H1 (cell line): ENCODE measurements around the gene CHRNA5. TPM values are rescaled to one million over a fixed set of nuclear protein-coding genes. Genes with fewer than 3 reads are reported as not detected.

ENCODE experiments used
- CHD1 ChIP-seq: IDR thresholded peaks from 2 replicates; pipeline ENCODE4 v1.6.1; 2012; ENCODE audit warnings: low read depth, low read length, improper control_type of control experiment
- CHD7 ChIP-seq: fragments of 300-600 bp; sonication (generic); IDR thresholded peaks from 2 replicates; pipeline ENCODE4 v1.7.1; 2012; ENCODE audit warnings: low read length, moderate library complexity, mild to moderate bottlenecking, inconsistent platforms; ENCODE audit not compliant: insufficient replicate concordance
- KDM1A ChIP-seq: fragments of 200-600, 300-600 bp; sonication (generic); IDR thresholded peaks from 2 replicates; pipeline ENCODE4 v1.7.1; 2016; ENCODE audit warnings: mild to moderate bottlenecking, low read length, borderline replicate concordance
- MAFK ChIP-seq: IDR thresholded peaks from 2 replicates; pipeline ENCODE4 v1.6.1; 2012; ENCODE audit warnings: low read depth, mild to moderate bottlenecking, improper control_type of control experiment, low read length
- POLR2AphosphoS5 ChIP-seq: IDR thresholded peaks from 2 replicates; pipeline ENCODE4 v1.6.1; 2011; ENCODE audit warnings: low read depth, low read length
- TAF7 ChIP-seq: optimal IDR thresholded peaks from 2 replicates; pipeline ENCODE3; 2011; ENCODE audit warnings: low read depth, mild to moderate bottlenecking, inconsistent platforms, low read length, moderate library complexity, borderline replicate concordance
- polyA plus RNA-seq, 7 experiments: library from polyadenylated mRNA; depleted of rRNA in 3 of 7; stranded (reverse) in 5 of 7; unstranded in 2 of 7; fragments of >200 nt in 5 of 7; fragments of 200-250 nt in 2 of 7; gene quantifications; 1 replicate in 5 of 7; 2 replicates in 1 of 7; 4 replicates in 1 of 7; pipeline versions ENCODE4 v1.2.1 to v1.2.3, GENCODE V29; 2011 to 2013; ENCODE audit warnings: missing spikeins in 2 of 7, mixed read lengths in 2 of 7
- total RNA-seq: library from RNA; stranded (reverse); fragmentation: NEBNext Ultra II Directional; extraction: Animal tissue kit (Norgen Biotek cat#: 25700); gene quantifications from 2 replicates; pipeline ENCODE4 v1.2.1, GENCODE V29; 2021

The CHRNA5 gene
- total and polyA plus RNA-seq, 2 of the 8 experiments (the other 6 are each of a cell fraction or from before 2014, with no cell fraction given) = 13.5 to 31.4 TPM

GRCh38 chr15:78633348-78633747 is 68.0 kb downstream of the CHRNA5 start (continued):
- TF ChIP-seq CHD7 = no peak
- no peak for TF ChIP-seq KDM1A
- no peak for TF ChIP-seq TAF7
- no peak for TF ChIP-seq CHD1
- TF ChIP-seq MAFK = no peak
- no peak for TF ChIP-seq POLR2AphosphoS5
